H4 (cell line): ENCODE data around the gene PVR. TPM values are rescaled to one million over a fixed set of nuclear protein-coding genes. Genes with fewer than 3 reads are reported as not detected.
"Not testable (repeated sequence)": the region's sequence is repeated elsewhere in the genome, so short reads cannot be mapped to it uniquely, and the experiment has no call there.

Source experiments
- DNase-seq: peaks from one replicate; pipeline ENCODE4 v3.0.0-alpha.2; 2015; ENCODE audit warnings: low spot score
- total RNA-seq: library from RNA; depleted of rRNA; stranded (reverse); fragments of >200 nt; shearing (Covaris generic); gene quantifications from 2 replicates; pipeline ENCODE4 v1.2.3, GENCODE V29; 2014

PVR gene
- total RNA-seq, 1 experiment from 2014 or later: 41.9 TPM

GRCh38 chr19:44618640-44619357 is 24.9 kb upstream of the PVR start:
- DNase-seq: no peak

- DNase-seq: no peak
These were observed 23.0 kb upstream of the PVR start for GRCh38 chr19:44620667-44621066.

GRCh38 chr19:44621367-44621766 is 22.3 kb upstream of the PVR start:
- no peak for DNase-seq

- no peak for DNase-seq
These were observed 20.6 kb upstream of the PVR start for GRCh38 chr19:44623080-44623479.

GRCh38 chr19:44623626-44624025 is 20.1 kb upstream of the PVR start:
- no peak for DNase-seq

- no peak for DNase-seq
These were observed 18.8 kb upstream of the PVR start for GRCh38 chr19:44624840-44625354.

- DNase-seq: not testable (repeated sequence)
These were observed 18.1 kb upstream of the PVR start for GRCh38 chr19:44625637-44626036.

GRCh38 chr19:44626048-44626624 is 17.6 kb upstream of the PVR start:
- DNase-seq: peak; percentile 67

GRCh38 chr19:44627631-44628030 is 16.1 kb upstream of the PVR start:
- DNase-seq: no peak

- no peak for DNase-seq
These were observed 14.9 kb upstream of the PVR start for GRCh38 chr19:44628793-44629192.

- DNase-seq: not testable (repeated sequence)
These were observed 12.1 kb upstream of the PVR start for GRCh38 chr19:44631611-44632010.

GRCh38 chr19:44634058-44634457 is 9.7 kb upstream of the PVR start:
- not testable (repeated sequence) for DNase-seq

- DNase-seq: no peak
These were observed 8.9 kb upstream of the PVR start for GRCh38 chr19:44634785-44635184.

- no peak for DNase-seq
These were observed 7.9 kb upstream of the PVR start for GRCh38 chr19:44635581-44636438.

GRCh38 chr19:44636439-44637389 is 7.0 kb upstream of the PVR start:
- no peak for DNase-seq

- DNase-seq: no peak
These were observed 6.3 kb upstream of the PVR start for GRCh38 chr19:44637390-44637764.

GRCh38 chr19:44640518-44640917 is 3.2 kb upstream of the PVR start:
- DNase-seq: no peak

- no peak for DNase-seq
These were observed 2.0 kb upstream of the PVR start for GRCh38 chr19:44641501-44642265.

- no peak for DNase-seq
These were observed 1.3 kb upstream of the PVR start for GRCh38 chr19:44642377-44642776.

- peak; percentile 21 for DNase-seq
These were observed 799 bp downstream of the PVR start for GRCh38 chr19:44644402-44645016.
